Bone marrow (tissue), 2 donors: Measurements from ENCODE around the gene MAST4.
A peak's percentile ranks its signal among the peaks of the same experiment; 100 is the strongest.

Source experiments
- DNase-seq, 2 donors: peaks; one replicate each; lab custom pipeline; 2025; lab: John Stamatoyannopoulos, UW

The MAST4 gene

GRCh38 chr5:66697796-66698564 lies 101.8 kb downstream of the MAST4 start:
- no peak for DNase-seq

DNA sequence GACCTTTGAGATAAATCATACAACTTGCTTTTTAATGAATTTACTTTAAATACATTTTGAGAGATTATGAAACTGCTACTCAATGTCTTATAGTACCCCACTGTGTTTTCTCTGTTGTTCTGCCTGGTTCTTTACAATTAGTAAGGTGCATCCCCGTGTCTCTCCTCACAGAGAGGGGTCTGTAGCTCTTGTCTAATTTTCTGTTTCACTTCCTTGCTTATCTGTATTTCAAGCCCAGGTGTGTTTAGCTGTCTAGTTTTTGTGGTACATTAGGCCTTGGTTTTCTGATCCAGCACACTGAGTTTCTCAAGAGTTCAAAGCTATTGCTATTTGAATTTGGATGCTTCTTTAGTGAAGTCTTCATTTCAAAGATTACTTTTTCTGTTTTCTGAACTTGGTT lies 105.1 kb downstream of the MAST4 start:
- DNase-seq, result no peak

GRCh38 chr5:66702426-66702825 lies 106.2 kb downstream of the MAST4 start:
- DNase-seq, result no peak

- DNase-seq, result no peak
These were observed 108.7 kb downstream of the MAST4 start for GRCh38 chr5:66704790-66705425.

DNA sequence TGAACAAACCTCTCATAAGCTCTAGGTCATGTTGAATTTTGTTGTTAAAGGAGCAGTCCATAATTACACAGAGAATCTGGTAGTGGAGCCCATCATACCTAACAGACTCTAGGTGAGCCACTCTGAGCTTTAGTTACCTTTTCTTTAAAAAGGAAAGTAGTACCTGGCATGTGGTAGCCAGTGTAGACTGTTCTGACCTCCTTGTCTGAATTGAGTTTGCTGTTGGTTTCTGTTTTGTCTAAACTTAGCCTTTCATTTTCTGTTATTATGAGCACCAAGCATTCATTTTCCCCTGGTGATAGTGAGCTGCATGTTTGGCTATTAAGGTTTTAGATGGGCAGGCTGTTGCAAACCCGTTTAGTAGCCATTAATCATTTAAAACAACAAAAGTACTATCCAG lies 112.2 kb downstream of the MAST4 start:
- no peak for DNase-seq

- no peak for DNase-seq
These were observed 114.4 kb downstream of the MAST4 start for GRCh38 chr5:66710557-66711088.

DNA sequence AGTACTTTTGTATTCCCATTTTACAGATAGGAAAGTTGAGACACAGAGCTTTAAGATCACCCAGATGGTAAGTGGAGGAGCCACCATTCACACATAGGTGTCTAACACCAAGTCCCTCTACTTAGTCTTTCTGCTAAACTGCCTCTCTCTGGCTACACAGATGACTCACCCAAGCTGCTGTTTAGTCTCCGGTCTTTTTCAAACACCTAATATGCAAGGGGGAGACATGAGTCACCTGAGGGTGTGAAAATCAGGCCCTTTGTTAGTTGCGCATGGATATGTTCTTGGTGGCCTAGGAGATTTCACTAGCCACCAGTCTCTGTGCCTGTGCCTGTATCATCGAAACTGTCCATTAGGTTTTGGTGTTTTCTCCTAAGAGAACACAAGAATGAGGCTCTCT lies 117.8 kb downstream of the MAST4 start:
- peak in 1 of 2 donors; percentile 48 for DNase-seq

DNA sequence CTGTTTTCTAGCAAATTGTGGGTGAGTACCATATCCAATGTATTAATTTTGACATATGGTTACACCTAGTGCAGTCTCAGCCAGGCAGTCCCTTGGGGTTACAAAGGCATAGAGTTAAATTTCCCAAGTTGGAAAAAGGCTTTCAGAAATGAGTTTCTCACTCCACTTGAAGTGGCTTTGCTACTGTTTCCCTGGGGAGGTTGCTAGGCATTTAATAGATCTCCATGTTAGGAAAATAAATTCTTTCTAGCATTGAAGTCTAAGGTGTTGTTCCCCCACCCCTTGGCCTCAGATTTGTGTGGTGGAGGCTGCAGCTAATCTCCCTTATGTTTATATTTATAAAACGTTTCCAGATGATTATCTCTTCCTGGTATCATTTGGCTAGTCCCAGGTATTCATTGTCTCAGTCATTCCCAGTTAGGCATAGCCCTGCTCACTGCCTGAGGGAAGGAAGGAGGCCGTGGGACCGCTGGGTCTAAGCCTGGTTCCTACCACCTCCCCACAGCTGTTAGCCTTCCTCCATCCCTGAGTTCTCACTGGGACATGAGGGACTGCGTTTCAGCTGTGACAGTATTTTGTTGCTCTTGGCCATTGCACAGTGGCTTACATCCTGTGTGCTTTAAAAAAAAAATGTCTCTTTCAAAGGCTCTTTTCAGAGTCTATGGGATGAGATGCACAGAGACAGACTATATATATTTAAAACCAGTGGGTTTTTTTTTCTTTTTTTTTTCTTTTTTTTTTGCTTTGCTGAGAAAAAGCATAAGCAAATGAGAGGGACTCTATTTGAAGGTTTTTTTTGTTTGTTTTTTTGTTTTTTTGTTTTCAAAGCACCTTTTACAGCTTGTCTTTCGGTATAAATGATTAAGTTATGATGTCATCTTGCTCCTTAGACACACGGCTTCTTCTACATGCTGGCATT lies 121.5 kb downstream of the MAST4 start:
- no peak for DNase-seq

- peak in 1 of 2 donors; percentile 90 for DNase-seq
These were observed 122.3 kb downstream of the MAST4 start for GRCh38 chr5:66718374-66719002.

GRCh38 chr5:66720780-66721179 lies 124.6 kb downstream of the MAST4 start:
- DNase-seq, result no peak

- peak in 1 of 2 donors; percentile 56 for DNase-seq
These were observed 126.5 kb downstream of the MAST4 start for GRCh38 chr5:66722686-66723085.

- no peak for DNase-seq
These were observed 128.4 kb downstream of the MAST4 start for GRCh38 chr5:66724349-66725139.

GRCh38 chr5:66727630-66728029 lies 131.4 kb downstream of the MAST4 start:
- DNase-seq, result no peak

DNA sequence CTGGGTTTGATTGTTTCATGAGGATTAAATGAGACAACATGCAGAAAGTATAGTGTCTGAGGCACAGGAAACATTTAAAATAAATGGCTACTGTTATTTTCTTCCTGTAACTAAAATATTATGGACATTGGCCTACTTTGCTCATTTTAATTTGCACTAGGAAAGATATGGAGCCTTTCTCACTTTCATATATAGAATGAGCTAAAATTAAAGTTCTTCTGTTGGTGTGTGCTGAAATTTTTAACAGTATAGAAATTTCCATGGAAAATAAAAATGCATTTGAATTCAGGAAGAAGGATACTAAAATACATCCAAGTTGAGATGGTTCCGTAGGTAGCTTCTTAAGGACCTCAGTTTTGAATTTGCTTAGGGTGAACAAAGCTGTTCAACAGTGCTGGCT lies 131.9 kb downstream of the MAST4 start:
- no peak for DNase-seq

GRCh38 chr5:66737096-66737495 lies 140.9 kb downstream of the MAST4 start:
- no peak for DNase-seq

DNA sequence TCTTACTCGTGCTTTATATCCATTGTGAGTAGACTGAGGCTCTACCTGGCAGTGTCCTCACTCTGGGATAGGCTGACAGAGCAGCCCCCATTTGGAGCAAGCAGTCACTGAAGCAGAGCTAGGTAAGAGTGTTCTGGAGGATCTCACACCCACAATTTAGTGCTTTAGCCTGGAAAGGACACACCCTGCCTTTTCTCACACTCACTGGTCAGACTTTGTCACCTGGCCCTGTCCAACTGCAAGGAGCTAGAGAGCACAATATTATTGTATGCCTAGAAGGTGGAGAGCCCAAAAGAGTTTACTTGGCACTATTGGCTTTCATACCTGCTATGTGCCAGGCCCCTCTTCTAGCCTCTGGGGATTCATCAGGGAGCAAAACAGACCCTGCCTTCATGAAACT lies 141.9 kb downstream of the MAST4 start:
- DNase-seq, result no peak

- no peak for DNase-seq
These were observed 142.8 kb downstream of the MAST4 start for GRCh38 chr5:66739021-66739420.

DNA sequence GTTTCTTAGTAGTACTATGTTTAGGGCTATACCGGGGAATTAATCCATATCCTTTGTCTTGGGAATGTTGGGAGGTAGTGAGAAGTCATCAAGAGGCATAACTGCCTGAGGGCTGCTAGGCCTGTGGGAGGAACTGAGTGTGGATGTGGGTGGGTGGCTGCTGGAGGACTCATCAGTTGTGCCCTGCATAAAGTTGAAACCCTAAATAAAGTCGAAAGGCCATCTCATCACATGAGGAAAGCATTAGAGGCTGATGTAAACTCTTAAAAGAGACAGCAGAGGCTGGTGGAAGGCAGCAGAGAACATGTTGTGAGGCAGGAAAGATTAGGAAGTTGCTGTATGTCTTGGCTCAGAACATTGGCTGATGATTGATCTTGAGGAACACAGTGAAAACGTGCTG lies 143.8 kb downstream of the MAST4 start:
- no peak for DNase-seq

- DNase-seq, result no peak
These were observed 145.2 kb downstream of the MAST4 start for GRCh38 chr5:66741394-66741793.

DNA sequence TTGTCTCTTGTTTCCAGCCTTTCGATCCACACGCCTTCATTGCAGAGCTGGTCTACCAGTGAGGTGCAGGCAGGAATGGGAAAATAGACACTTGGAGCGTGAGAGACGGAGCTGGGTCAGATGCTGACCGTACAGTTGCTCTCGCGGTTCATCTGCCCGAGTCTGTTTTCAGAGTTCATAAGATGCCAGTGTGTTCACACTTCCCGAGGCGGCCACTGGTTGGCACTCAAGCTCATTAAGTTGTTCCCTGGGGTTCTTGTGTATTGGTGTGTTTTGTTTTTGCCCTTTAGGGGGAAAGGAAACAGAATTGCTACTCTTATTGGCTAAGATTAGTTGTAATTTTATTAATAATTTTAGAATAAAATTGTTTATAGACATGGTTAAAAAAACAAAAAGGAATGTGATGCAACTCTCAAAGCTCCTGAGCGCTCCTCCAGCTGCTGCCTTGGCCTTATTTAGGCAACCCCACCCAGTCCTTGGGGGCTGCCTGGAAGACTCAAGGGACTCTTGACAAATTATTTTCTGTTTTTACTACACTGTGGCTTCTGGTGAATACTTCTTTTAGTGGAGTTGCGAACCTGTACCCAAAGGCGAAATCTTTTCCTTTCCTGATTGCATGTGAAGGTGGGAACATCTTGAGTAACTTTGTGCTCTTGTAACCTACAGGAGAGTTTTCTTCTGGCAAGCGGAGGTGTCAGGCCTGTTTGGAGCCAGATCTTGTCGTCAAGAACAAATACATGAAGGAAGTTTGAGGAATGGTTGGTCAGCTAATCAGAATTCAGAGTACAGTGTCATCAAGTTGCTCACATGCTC lies 146.1 kb downstream of the MAST4 start:
- no peak for DNase-seq
